Stimulated activated CD4-positive, alpha-beta T cell treated with anti-CD3 and anti-CD28 coated beads, Interleukin-2, amount 100 ng/mL, for 24 hours (primary cell): ENCODE measurements around the gene ATP6V1G1.
A peak's percentile ranks its signal among the peaks of the same experiment; 100 is the strongest.

Experiments
- DNase-seq, 2 donors: peaks; one replicate each; pipeline ENCODE4 v3.0.0-alpha.2; 2020

ATP6V1G1 gene

GRCh38 chr9:114613087-114613486 lies 25.5 kb downstream of the ATP6V1G1 start:
- no peak for DNase-seq

- no peak for DNase-seq
Observed at GRCh38 chr9:114613919-114614318, 26.4 kb downstream of the ATP6V1G1 start.

- no peak for DNase-seq
Observed at GRCh38 chr9:114614373-114614772, 26.8 kb downstream of the ATP6V1G1 start.

GRCh38 chr9:114616684-114617520 lies 29.3 kb downstream of the ATP6V1G1 start:
- DNase-seq: peak in 1 of 2 donors; percentile 12

- no peak for DNase-seq
Observed at GRCh38 chr9:114619191-114619761, 31.7 kb downstream of the ATP6V1G1 start.

- DNase-seq: no peak
Observed at GRCh38 chr9:114621561-114621960, 34.0 kb downstream of the ATP6V1G1 start.

GRCh38 chr9:114621975-114622609 lies 34.5 kb downstream of the ATP6V1G1 start:
- DNase-seq: no peak

- no peak for DNase-seq
Observed at GRCh38 chr9:114624677-114625076, 37.1 kb downstream of the ATP6V1G1 start.

GRCh38 chr9:114626415-114627020 lies 38.9 kb downstream of the ATP6V1G1 start:
- DNase-seq: no peak

- no peak for DNase-seq
Observed at GRCh38 chr9:114627553-114627952, 40.0 kb downstream of the ATP6V1G1 start.

- DNase-seq: no peak
Observed at GRCh38 chr9:114629563-114630090, 42.1 kb downstream of the ATP6V1G1 start.

- no peak for DNase-seq
Observed at GRCh38 chr9:114631166-114631565, 43.6 kb downstream of the ATP6V1G1 start.

GRCh38 chr9:114633438-114634089 lies 46.0 kb downstream of the ATP6V1G1 start:
- DNase-seq: no peak

GRCh38 chr9:114634387-114634786 lies 46.8 kb downstream of the ATP6V1G1 start:
- no peak for DNase-seq

- DNase-seq: no peak
Observed at GRCh38 chr9:114638404-114638803, 50.8 kb downstream of the ATP6V1G1 start.

- no peak for DNase-seq
Observed at GRCh38 chr9:114641967-114642366, 54.4 kb downstream of the ATP6V1G1 start.

- DNase-seq: no peak
Observed at GRCh38 chr9:114643001-114643400, 55.4 kb downstream of the ATP6V1G1 start.

- DNase-seq: no peak
Observed at GRCh38 chr9:114643896-114644295, 56.3 kb downstream of the ATP6V1G1 start.
